ENCODE data around the gene WDR82. TPM values are rescaled to one million over a fixed set of nuclear protein-coding genes. Genes with fewer than 3 reads are reported as not detected.
A peak's percentile ranks its signal among the peaks of the same experiment; 100 is the strongest.

Gene WDR82
- total and polyA plus RNA-seq, 2 experiments from 2014 or later = 25.2 to 71.8 TPM

- Histone ChIP-seq H3K4me1 (ENCODE audit: insufficient read depth) (peaks cover 11% of the 10 kb centered on the region; the same call in 1 of the 2 replicates), H3K27me3 (ENCODE audit: insufficient read depth) (peaks cover 44% of the 10 kb centered on the region), H3F3A (replicated peaks; ENCODE audit: low read depth) (peaks cover 7% of the 10 kb centered on the region), H3K79me2 (replicated peaks; ENCODE audit: insufficient read depth) (no peaks in the 10 kb centered on the region), H2AFZ (no peak overlapping the region), H3K27ac (ENCODE audit: low read depth) (no peak overlapping the region), H4K20me1 (replicated peaks; ENCODE audit: insufficient read depth) (peaks cover under 1% of the 10 kb centered on the region; the same call in 1 of the 2 replicates), H3K9me2 (ENCODE audit: insufficient read depth) (no peaks in the 10 kb centered on the region), H3K4me3 (peak overlapping the region; percentile 74; the same call in 1 of the 2 replicates), H3K4me2 (peak overlapping the region; percentile 90), H3K36me3 (ENCODE audit: insufficient read depth) (peaks cover 2% of the 10 kb centered on the region; the same call in 1 of the 2 replicates)
- Mint-ChIP-seq H3K36me3 (ENCODE audit: low read depth) (peaks cover 3% of the 10 kb centered on the region; the same call in 2 of the 3 replicates), H3K27ac (no peak overlapping the region), H3K4me3 (peak overlapping the region; percentile 70), H3K27me3 (ENCODE audit: insufficient read depth, low read depth, poor library complexity) (peaks cover 52% of the 10 kb centered on the region), H3K4me1 (peaks cover 5% of the 10 kb centered on the region), H3K9me3 (peaks cover 6% of the 10 kb centered on the region; the same call in 2 of the 3 replicates)
- no peak for TF ChIP-seq STAT1 (IDR thresholded peaks at IDR 0.05; ENCODE audit: unreplicated experiment)
- TF ChIP-seq, protein P1, sequence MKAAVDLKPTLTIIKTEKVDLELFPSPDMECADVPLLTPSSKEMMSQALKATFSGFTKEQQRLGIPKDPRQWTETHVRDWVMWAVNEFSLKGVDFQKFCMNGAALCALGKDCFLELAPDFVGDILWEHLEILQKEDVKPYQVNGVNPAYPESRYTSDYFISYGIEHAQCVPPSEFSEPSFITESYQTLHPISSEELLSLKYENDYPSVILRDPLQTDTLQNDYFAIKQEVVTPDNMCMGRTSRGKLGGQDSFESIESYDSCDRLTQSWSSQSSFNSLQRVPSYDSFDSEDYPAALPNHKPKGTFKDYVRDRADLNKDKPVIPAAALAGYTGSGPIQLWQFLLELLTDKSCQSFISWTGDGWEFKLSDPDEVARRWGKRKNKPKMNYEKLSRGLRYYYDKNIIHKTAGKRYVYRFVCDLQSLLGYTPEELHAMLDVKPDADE (IDR thresholded peaks at IDR 0.05) = no peak
- TF ChIP-seq POLR2AphosphoS5 (IDR thresholded peaks at IDR 0.05; ENCODE audit: low read depth) = no peak
- TF ChIP-seq, protein P2, sequence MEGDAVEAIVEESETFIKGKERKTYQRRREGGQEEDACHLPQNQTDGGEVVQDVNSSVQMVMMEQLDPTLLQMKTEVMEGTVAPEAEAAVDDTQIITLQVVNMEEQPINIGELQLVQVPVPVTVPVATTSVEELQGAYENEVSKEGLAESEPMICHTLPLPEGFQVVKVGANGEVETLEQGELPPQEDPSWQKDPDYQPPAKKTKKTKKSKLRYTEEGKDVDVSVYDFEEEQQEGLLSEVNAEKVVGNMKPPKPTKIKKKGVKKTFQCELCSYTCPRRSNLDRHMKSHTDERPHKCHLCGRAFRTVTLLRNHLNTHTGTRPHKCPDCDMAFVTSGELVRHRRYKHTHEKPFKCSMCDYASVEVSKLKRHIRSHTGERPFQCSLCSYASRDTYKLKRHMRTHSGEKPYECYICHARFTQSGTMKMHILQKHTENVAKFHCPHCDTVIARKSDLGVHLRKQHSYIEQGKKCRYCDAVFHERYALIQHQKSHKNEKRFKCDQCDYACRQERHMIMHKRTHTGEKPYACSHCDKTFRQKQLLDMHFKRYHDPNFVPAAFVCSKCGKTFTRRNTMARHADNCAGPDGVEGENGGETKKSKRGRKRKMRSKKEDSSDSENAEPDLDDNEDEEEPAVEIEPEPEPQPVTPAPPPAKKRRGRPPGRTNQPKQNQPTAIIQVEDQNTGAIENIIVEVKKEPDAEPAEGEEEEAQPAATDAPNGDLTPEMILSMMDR (conservative IDR thresholded peaks at IDR 0.05; ENCODE audit: low read depth in 2 of 2) = no peak
- no peak for TF ChIP-seq ZNF114 (CRISPR knock-in tag; IDR thresholded peaks at IDR 0.05)
- TF ChIP-seq EZH2 (IDR thresholded peaks at IDR 0.05; ENCODE audit: low read depth, unreplicated experiment) = no peak
- no peak for TF ChIP-seq NANOG (IDR thresholded peaks at IDR 0.05; ENCODE audit: borderline replicate concordance)
- no peak for TF ChIP-seq REST (IDR thresholded peaks at IDR 0.05; ENCODE audit: unreplicated experiment)
- TF ChIP-seq ZNF462 (CRISPR knock-in tag; IDR thresholded peaks at IDR 0.05) = no peak
- no peak for TF ChIP-seq JUNB (IDR thresholded peaks at IDR 0.05; ENCODE audit: unreplicated experiment)
- no peak for TF ChIP-seq ZNF331 (CRISPR knock-in tag; IDR thresholded peaks at IDR 0.05; ENCODE audit: low read depth)
- DNase-seq (ENCODE audit: low spot score) = no peak
- ATAC-seq = no peak
Observed at GRCh38 chr3:52246728-52247408, 31.6 kb downstream of the WDR82 start.

Measured in GM23338 (cell line).